ENCODE data around the gene DDX3X. TPM values are rescaled to one million over a fixed set of nuclear protein-coding genes. Genes with fewer than 3 reads are reported as not detected.

DDX3X gene
- total and polyA plus RNA-seq, 2 donors (not counting 1 experiment from before 2014, with no cell fraction given) = 130 to 289 TPM

- H3K4me1 ChIP-seq (ENCODE audit: control insufficient read depth in 2 of 2, insufficient read depth in 2 of 2, low read length in 2 of 2) = peaks cover 31 to 53% of the 10 kb centered on the region in 2 donors
- intact Hi-C loops (cut with micrococcal nuclease) = loop anchor here (2.0 to 10.0 kb wide), 6 partner anchors 108 to 690 kb away; partner anchors contain the start of genes CXorf38 and USP9X
- Mint-ChIP-seq H3K27ac (peak overlapping the region; percentile 99), H3K4me1 (peaks cover 42% of the 10 kb centered on the region), H3K9me3 (ENCODE audit: insufficient read depth) (no peaks in the 10 kb centered on the region), H3K27me3 (no peaks in the 10 kb centered on the region), H3K4me3 (peak overlapping the region; percentile 96)
- H3K79me2 ChIP-seq (ENCODE audit: control insufficient read depth, insufficient read depth, low read length) = peaks cover 62% of the 10 kb centered on the region
- peak overlapping the region; percentile 85 for H3K4me2 ChIP-seq (replicated peaks; ENCODE audit: low read depth, low read length, poor library complexity, severe bottlenecking)
- WGBS (ENCODE audit: insufficient coverage) = under 1% methylated on average over 42 of the region's 77 CpGs
- H3K4me3 ChIP-seq (ENCODE audit: control extremely low read depth in 1 of 5, extremely low read depth in 1 of 5, insufficient read depth in 1 of 5, low read depth in 2 of 5, low read length in 4 of 5) = peak overlapping the region; percentile 81 to 100 (median 100)
- ChIA-PET POLR2A (interaction anchor here (0.6 to 1.3 kb wide), 2 partner anchors 98 to 250 kb away, joined by 6 to 9 read pairs; partner anchors contain the start of gene USP9X), CTCF (interaction anchor here (0.9 to 1.0 kb wide), 2 partner anchors 76 to 790 kb away, joined by 3 read pairs; no protein-coding TSS in a partner anchor)
- H2AFZ ChIP-seq (ENCODE audit: insufficient read depth, low read depth, low read length, poor library complexity, severe bottlenecking) = peak overlapping the region; percentile 98
- peaks cover 45% of the 10 kb centered on the region for H4K20me1 ChIP-seq (ENCODE audit: control insufficient read depth, insufficient read depth, low read length, poor library complexity, severe bottlenecking)
- DNase-seq (peak; percentile 86), ATAC-seq (ENCODE audit: low read depth) (peak; percentile 32)
- H3K9me3 ChIP-seq (ENCODE audit: control extremely low read depth in 1 of 3, control insufficient read depth in 2 of 3, insufficient read depth in 1 of 3, low read length in 2 of 3) = no peaks in the 10 kb centered on the region
- TF ChIP-seq EZH2 (IDR thresholded peaks at IDR 0.05; ENCODE audit: borderline replicate concordance, insufficient read depth, low read depth, low read length, poor library complexity, severe bottlenecking) = no peak
- no peak for TF ChIP-seq CTCF (IDR thresholded peaks at IDR 0.05)
- H3K36me3 ChIP-seq (replicated peaks in 1 of 2; ENCODE audit: control extremely low read depth in 1 of 2, control insufficient read depth in 1 of 2, extremely low read depth in 1 of 2, insufficient read depth in 2 of 2, low read length in 1 of 2) = peaks cover 2 to 8% of the 10 kb centered on the region in 2 experiments
- H3K27me3 ChIP-seq (replicated peaks in 1 of 4; ENCODE audit: control extremely low read depth in 1 of 4, control insufficient read depth in 3 of 4, insufficient read depth in 4 of 4, low read length in 3 of 4) = no peaks in the 10 kb centered on the region
- peak overlapping the region; percentile 100 for H3K9ac ChIP-seq (ENCODE audit: low read length)
- peak overlapping the region; percentile 99 to 100 for H3K27ac ChIP-seq (ENCODE audit: low read length in 2 of 2)
Measured at GRCh38 chrX:41334363-41335197, 618 bp downstream of the DDX3X start.
